HepG2 (cell line): Measurements from ENCODE around the gene TNP2. TPM values are rescaled to one million over a fixed set of nuclear protein-coding genes. Genes with fewer than 3 reads are reported as not detected.

Source experiments
- ATAC-seq: fragments of 200-7000 bp; cut with Tn5 transposase; 3 replicates; pipeline ENCODE4 v1.9.1; 2020; ENCODE audit warnings: mild to moderate bottlenecking, moderate library complexity
- BruUV-seq: library from RNA; stranded (reverse); fragments of 400-500 nt; replicated peaks from 2 replicates; lab custom pipeline; 2021; lab: Mats Ljungman, UMichigan
- CTCF ChIA-PET: fragments of 300-600 bp; formaldehyde crosslinking; extraction: SDS; loops from one replicate; lab custom pipeline; 2021; ENCODE audit warnings: low total read pairs, inconsistent platforms, low intra/inter-chr PET ratio; lab: Yijun Ruan, JAX
- POLR2A ChIA-PET: fragments of 350-600 bp; sonication (Branson Sonifier 250); formaldehyde crosslinking; loops from one replicate; lab custom pipeline; 2020; ENCODE audit warnings: antibody characterized with exemption, inconsistent platforms; lab: Yijun Ruan, JAX
- DNase-seq: peaks from one replicate; pipeline ENCODE4 v3.0.0-alpha.2; 2015; ENCODE audit warnings: low spot score
- FAIRE-seq: peaks from 3 replicates; lab custom pipeline; 2011; peaks lifted over from hg19 to GRCh38; lab: Jason Lieb, UNC
- H2AFZ ChIP-seq: one replicate; pipeline ENCODE4 v1.6.1; 2011; ENCODE audit warnings: low read length, inconsistent platforms
- H3K27ac ChIP-seq: fragments of 300-600 bp; 3 replicates; pipeline ENCODE4 v1.8.0; 2011; ENCODE audit warnings: mixed run types, mild to moderate bottlenecking, mixed read lengths, low read length, inconsistent platforms; ENCODE audit not compliant: insufficient read depth; ENCODE audit errors: extremely low read length
- H3K27me3 ChIP-seq, 2 experiments: fragments of 200-600 bp in 1 of 2; 2 replicates in 1 of 2; 3 replicates in 1 of 2; pipeline versions ENCODE4 v1.6.0 to v1.8.0; 2011; ENCODE audit warnings: low read length in 2 of 2, mild to moderate bottlenecking in 2 of 2, moderate library complexity in 2 of 2, inconsistent platforms in 1 of 2; ENCODE audit not compliant: insufficient read depth in 2 of 2, control insufficient read depth in 1 of 2
- H3K36me3 ChIP-seq, 2 experiments: fragments of 200-600 bp in 1 of 2; replicated peaks in 1 of 2; 2 replicates in 1 of 2; 3 replicates in 1 of 2; pipeline versions ENCODE4 v1.5.1 to v1.8.0; 2011; ENCODE audit warnings: low read length in 2 of 2, inconsistent platforms in 1 of 2; ENCODE audit not compliant: insufficient read depth in 2 of 2, control insufficient read depth in 1 of 2
- H3K4me1 ChIP-seq: 2 replicates; pipeline ENCODE4 v1.5.1; 2012; ENCODE audit warnings: low read length, inconsistent platforms; ENCODE audit not compliant: insufficient read depth
- H3K4me2 ChIP-seq: 2 replicates; pipeline ENCODE4 v1.6.0; 2011; ENCODE audit warnings: low read depth, low read length, inconsistent platforms
- H3K4me3 ChIP-seq, 3 experiments: fragments of 200-600 bp in 1 of 3; sonication (generic), shearing (Covaris generic) in 1 of 3; replicated peaks in 1 of 3; 2 replicates each; pipeline ENCODE4 v1.5.1; 2011 to 2016; ENCODE audit warnings: low read length in 3 of 3, inconsistent platforms in 2 of 3, low read depth in 2 of 3, mild to moderate bottlenecking in 2 of 3, control low read depth in 1 of 3, mixed read lengths in 1 of 3; ENCODE audit not compliant: insufficient read depth in 1 of 3
- H3K79me2 ChIP-seq: one replicate; pipeline ENCODE4 v1.6.1; 2011; ENCODE audit warnings: low read length, inconsistent platforms; ENCODE audit not compliant: insufficient read depth
- H3K9ac ChIP-seq: 2 replicates; pipeline ENCODE4 v1.6.0; 2011; ENCODE audit warnings: mild to moderate bottlenecking, low read depth, low read length, inconsistent platforms; ENCODE audit not compliant: insufficient read depth
- H3K9me3 ChIP-seq: 2 replicates; pipeline ENCODE4 v1.5.1; 2012; ENCODE audit warnings: mild to moderate bottlenecking, low read length
- H4K20me1 ChIP-seq: 2 replicates; pipeline ENCODE4 v1.6.0; 2011; ENCODE audit warnings: inconsistent platforms, mild to moderate bottlenecking, low read length, moderate library complexity; ENCODE audit not compliant: insufficient read depth
- AFF4 ChIP-seq: sonication (generic); formaldehyde crosslinking; IDR thresholded peaks from 2 replicates; pipeline ENCODE4 v1.4.0; 2020; ENCODE audit warnings: missing genetic modification reagents
- ARHGAP35 ChIP-seq: sonication (generic); formaldehyde crosslinking; IDR thresholded peaks from 2 replicates; pipeline ENCODE4 v1.9.0; 2022; ENCODE audit warnings: mild to moderate bottlenecking, inconsistent platforms, moderate library complexity, missing genetic modification reagents, borderline replicate concordance
- CREB1 ChIP-seq, 2 experiments: fragments of 450-650 bp in 1 of 2; IDR thresholded peaks; 2 replicates each; pipeline ENCODE4 v1.6.1; 2016 to 2017; ENCODE audit warnings: control low read depth in 1 of 2, mild to moderate bottlenecking in 1 of 2, missing compliant biosample characterization in 1 of 2, missing genetic modification characterization in 1 of 2
- DDIT3 ChIP-seq: sonication (generic); formaldehyde crosslinking; IDR thresholded peaks from 2 replicates; pipeline ENCODE4 v1.4.0; 2020; ENCODE audit warnings: mild to moderate bottlenecking, missing genetic modification reagents
- GTF2F1 ChIP-seq: fragments of 150-350 bp; IDR thresholded peaks from 2 replicates; pipeline ENCODE4 v1.6.1; 2014; ENCODE audit warnings: low read length
- HNF4G ChIP-seq, 2 experiments: sonication (generic) in 1 of 2; formaldehyde crosslinking in 1 of 2; IDR thresholded peaks; 2 replicates each; pipeline versions ENCODE4 v1.4.0 to v1.6.1; 2011 to 2020; ENCODE audit warnings: borderline replicate concordance in 2 of 2, low read depth in 2 of 2, mild to moderate bottlenecking in 2 of 2, low read length in 1 of 2, missing genetic modification reagents in 1 of 2, moderate library complexity in 1 of 2
- MLXIP ChIP-seq: sonication (generic); formaldehyde crosslinking; IDR thresholded peaks from 2 replicates; pipeline ENCODE4 v1.9.0; 2021; ENCODE audit warnings: missing genetic modification reagents, borderline replicate concordance
- NR0B2 ChIP-seq: sonication (generic); formaldehyde crosslinking; IDR thresholded peaks from 2 replicates; pipeline ENCODE4 v1.4.0; 2020; ENCODE audit warnings: mild to moderate bottlenecking, missing genetic modification reagents
- TFE3 ChIP-seq: IDR thresholded peaks from 2 replicates; pipeline ENCODE4 v1.6.1; 2016
- ZNF263 ChIP-seq: sonication (generic); formaldehyde crosslinking; IDR thresholded peaks from 2 replicates; pipeline ENCODE4 v1.4.0; 2020; ENCODE audit warnings: missing genetic modification reagents
- ZNF530 ChIP-seq: sonication (generic); formaldehyde crosslinking; IDR thresholded peaks from 2 replicates; pipeline ENCODE4 v1.5.0; 2020; ENCODE audit warnings: low read depth, mild to moderate bottlenecking, missing genetic modification reagents
- ZNF879 ChIP-seq: sonication (generic); formaldehyde crosslinking; IDR thresholded peaks from 2 replicates; pipeline ENCODE4 v1.8.1; 2023; ENCODE audit warnings: missing genetic modification reagents
- ZSCAN25 ChIP-seq: sonication (generic); formaldehyde crosslinking; IDR thresholded peaks from 2 replicates; pipeline ENCODE4 v1.8.0; 2022; ENCODE audit warnings: mild to moderate bottlenecking, missing genetic modification reagents
- WGBS: methylation state at CpG from one replicate; pipeline ENCODE4 v1.1.6; 2017; ENCODE audit warnings: low lambda C conversion rate; 5-methylcytosine and 5-hydroxymethylcytosine counted together
- in situ Hi-C: cut with HindIII; loops from 2 replicates; pipeline ENCODE4 v1.10.0; 2017; ENCODE audit warnings: low pct_unique_long_range_greater_than_20kb; ENCODE audit not compliant: extremely low pct_ligation_motif_present
- intact Hi-C: fragments of 100-400 bp; cut with micrococcal nuclease; formaldehyde crosslinking; loops from one replicate; pipeline ENCODE4 v1.10.0; 2022; ENCODE audit not compliant: unreplicated experiment
- polyA plus RNA-seq, 8 experiments: library from polyadenylated mRNA; depleted of rRNA in 3 of 8; stranded (reverse) in 7 of 8; unstranded in 1 of 8; fragments of >200 nt; fragmentation: Illumina TruSeq in 4 of 8; extraction: Trizol in 4 of 8; gene quantifications; 2 replicates each; pipeline versions ENCODE4 v1.2.1 to v1.2.3, GENCODE V29; 2011 to 2016; ENCODE audit warnings: low read depth in 4 of 8, missing spikeins in 1 of 8, mixed read lengths in 1 of 8; ENCODE audit not compliant: insufficient read depth in 1 of 8
- total RNA-seq, 5 experiments: library from RNA; depleted of rRNA; stranded (reverse); fragments of >200 nt; fragmentation: Illumina TruSeq; extraction: Trizol; gene quantifications; 2 replicates each; pipeline ENCODE4 v1.2.3, GENCODE V29; 2016; ENCODE audit warnings: low read depth in 1 of 5

TNP2 gene
- total and polyA plus RNA-seq, 2 of the 13 experiments (the other 11 are each of a cell fraction or from before 2014, with no cell fraction given): not detected

DNA sequence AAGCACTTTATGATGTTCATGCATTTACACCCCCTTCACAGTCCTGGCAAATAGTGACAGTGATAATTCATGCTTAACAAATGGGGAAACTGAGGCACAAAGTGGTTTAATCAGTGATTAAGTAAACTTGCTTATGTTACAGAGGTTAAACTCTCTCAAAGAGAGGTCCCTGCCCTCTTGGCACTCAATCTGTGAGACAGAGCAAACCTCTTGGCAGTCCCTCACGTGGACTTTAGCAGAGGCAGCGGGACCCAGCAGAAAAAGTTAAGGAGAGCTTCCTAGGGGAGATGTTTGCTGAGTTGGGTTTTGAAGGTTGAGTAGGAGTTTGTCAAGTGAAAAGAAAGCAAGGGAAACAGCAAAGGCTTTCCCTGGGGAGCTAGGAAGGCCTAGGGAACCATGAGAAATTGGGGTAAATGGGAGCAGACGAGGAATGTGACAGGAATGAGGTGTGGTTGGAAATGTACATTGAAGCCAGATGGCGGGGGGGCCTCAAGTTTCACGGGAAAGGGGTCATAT, 23.8 kb downstream of the TNP2 start:
- no TSS peak for BruUV-seq
- no peak overlapping the region for H3K9ac ChIP-seq
- 11% methylated on average over 5 of the region's 5 CpGs for WGBS
- FAIRE-seq (no peak), DNase-seq (no peak), ATAC-seq (no peak)
- no peak overlapping the region for H2AFZ ChIP-seq
- ChIA-PET CTCF (no interaction called here), POLR2A (interaction anchor here (0.8 to 2.3 kb wide), 2 partner anchors 10 to 12 kb away, joined by 3 to 12 read pairs; partner anchors contain the start of gene SOCS1)
- TF ChIP-seq HNF4G (IDR thresholded peaks at IDR 0.05; ENCODE audit: borderline replicate concordance, low read depth, low read length) (no peak), HNF4G (CRISPR knock-in tag; IDR thresholded peaks at IDR 0.05; ENCODE audit: borderline replicate concordance, low read depth) (no peak), NR0B2 (CRISPR knock-in tag) (no peak), ZSCAN25 (CRISPR knock-in tag) (no peak), MLXIP (CRISPR knock-in tag) (no peak), DDIT3 (CRISPR knock-in tag) (no peak), ZNF263 (CRISPR knock-in tag) (no peak), ARHGAP35 (CRISPR knock-in tag) (no peak), AFF4 (no peak), CREB1 (IDR thresholded peaks at IDR 0.05) (no peak), CREB1 (CRISPR knock-in tag; IDR thresholded peaks at IDR 0.05) (no peak), GTF2F1 (no peak), TFE3 (CRISPR knock-in tag) (no peak), ZNF530 (CRISPR knock-in tag) (no peak), ZNF879 (CRISPR knock-in tag) (no peak)
- no peaks in the 10 kb centered on the region for H4K20me1 ChIP-seq
- H3K9me3 ChIP-seq: no peaks in the 10 kb centered on the region
- no peak overlapping the region for H3K27ac ChIP-seq
- peaks cover 1 to 21% of the 10 kb centered on the region in 2 experiments; a peak in 3 of 5 replicates for H3K27me3 ChIP-seq
- H3K79me2 ChIP-seq: no peaks in the 10 kb centered on the region
- intact Hi-C loops: no loop called here
- no peaks in the 10 kb centered on the region for H3K36me3 ChIP-seq
- H3K4me3 ChIP-seq: no peak overlapping the region
- H3K4me1 ChIP-seq: peaks cover 44% of the 10 kb centered on the region
- in situ Hi-C loops: no loop called here
- no peak overlapping the region for H3K4me2 ChIP-seq
